Kidney epithelial cell (primary cell): ENCODE data around the gene MITF. TPM values are rescaled to one million over a fixed set of nuclear protein-coding genes. Genes with fewer than 3 reads are reported as not detected.

ENCODE experiments used
- DNase-seq: peaks from one replicate; pipeline ENCODE4 v3.0.0-alpha.2; 2010; ENCODE audit warnings: low read depth
- H3K27me3 ChIP-seq: 2 replicates; pipeline ENCODE4 v1.6.0; 2011; ENCODE audit warnings: low read length; ENCODE audit not compliant: control insufficient read depth, insufficient read depth
- H3K36me3 ChIP-seq: 2 replicates; pipeline ENCODE4 v1.5.1; 2011; ENCODE audit warnings: low read length; ENCODE audit not compliant: control insufficient read depth, insufficient read depth
- H3K4me3 ChIP-seq: 2 replicates; pipeline ENCODE4 v1.5.1; 2011; ENCODE audit warnings: low read depth, mild to moderate bottlenecking, control low read depth, low read length
- CTCF ChIP-seq: IDR thresholded peaks from 2 replicates; pipeline ENCODE4 v1.5.1; 2011; ENCODE audit warnings: mild to moderate bottlenecking, moderate library complexity, low read length, control low read depth, inconsistent platforms; ENCODE audit not compliant: insufficient read depth, poor library complexity, severe bottlenecking
- total RNA-seq: library from RNA; depleted of rRNA; stranded (reverse); fragments of >200 nt; gene quantifications from 2 replicates; pipeline ENCODE4 v1.2.3, GENCODE V29; 2015

MITF gene
- total RNA-seq, 1 donor from 2014 or later = 5.8 TPM

- DNase-seq = peak; percentile 23
- TF ChIP-seq CTCF = no peak
- Histone ChIP-seq H3K4me3 (no peak overlapping the region), H3K27me3 (no peaks in the 10 kb centered on the region), H3K36me3 (no peaks in the 10 kb centered on the region)
Measured at GRCh38 chr3:69983546-69984265, 244.4 kb downstream of the MITF start.

GRCh38 chr3:69985266-69985665 is 246.0 kb downstream of the MITF start:
- no peak for TF ChIP-seq CTCF
- H3K4me3 ChIP-seq = no peak overlapping the region
- no peaks in the 10 kb centered on the region for H3K27me3 ChIP-seq
- no peaks in the 10 kb centered on the region for H3K36me3 ChIP-seq
- no peak for DNase-seq

DNA sequence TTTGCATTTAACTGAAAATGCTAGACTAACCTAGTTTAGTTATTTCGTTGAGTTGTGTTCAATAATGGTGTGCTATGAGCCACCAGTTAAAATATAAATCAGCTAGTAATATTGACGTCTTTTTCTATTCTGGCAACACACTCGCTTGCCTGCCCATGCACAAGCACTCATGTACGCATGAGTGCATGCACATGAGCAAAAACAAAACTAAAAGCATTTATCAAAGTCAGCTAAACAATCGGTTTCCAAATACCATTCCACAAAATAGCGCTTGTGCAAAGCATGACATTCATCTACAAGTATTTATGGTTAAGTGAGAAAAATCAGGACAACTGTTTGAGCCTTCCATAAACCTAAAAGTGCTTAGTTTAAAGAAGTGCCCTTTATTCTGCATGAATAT is 247.2 kb downstream of the MITF start:
- Histone ChIP-seq H3K36me3 (no peaks in the 10 kb centered on the region), H3K4me3 (no peak overlapping the region), H3K27me3 (no peaks in the 10 kb centered on the region)
- TF ChIP-seq CTCF = no peak
- no peak for DNase-seq

- no peak for DNase-seq
- H3K27me3 ChIP-seq = no peaks in the 10 kb centered on the region
- no peak for TF ChIP-seq CTCF
- H3K4me3 ChIP-seq = no peak overlapping the region
- H3K36me3 ChIP-seq = no peaks in the 10 kb centered on the region
Measured at GRCh38 chr3:69987833-69988232, 248.6 kb downstream of the MITF start.

DNA sequence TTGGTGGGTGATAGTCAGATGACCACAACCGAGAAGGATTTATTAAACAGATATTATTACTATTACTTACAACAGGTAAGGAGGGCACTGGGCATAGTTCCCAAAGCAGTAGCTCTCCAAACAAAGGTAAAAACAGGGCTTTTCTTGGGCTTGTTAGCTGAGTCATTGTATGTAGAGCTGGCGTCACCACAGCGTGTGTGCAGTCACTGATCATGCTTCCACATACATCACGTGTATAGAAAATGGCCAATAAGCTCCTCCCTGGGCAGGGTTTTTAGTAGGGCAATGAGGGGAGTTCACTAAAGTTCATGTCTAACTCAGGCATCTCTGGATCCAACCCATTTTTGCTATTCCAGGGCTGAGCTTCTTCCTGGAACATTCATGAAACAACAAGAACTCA is 254.5 kb downstream of the MITF start:
- TF ChIP-seq CTCF = no peak
- no peaks in the 10 kb centered on the region for H3K27me3 ChIP-seq
- no peak for DNase-seq
- no peaks in the 10 kb centered on the region for H3K36me3 ChIP-seq
- H3K4me3 ChIP-seq = no peak overlapping the region

- Histone ChIP-seq H3K4me3 (no peak overlapping the region), H3K27me3 (no peaks in the 10 kb centered on the region), H3K36me3 (no peaks in the 10 kb centered on the region)
- DNase-seq = no peak
- TF ChIP-seq CTCF = no peak
Measured at GRCh38 chr3:69994919-69995318, 255.7 kb downstream of the MITF start.
